Adipocyte (in vitro differentiated cells): ENCODE data around the gene WBP11.
"Not testable (repeated sequence)": the region's sequence is repeated elsewhere in the genome, so short reads cannot be mapped to it uniquely, and the experiment has no call there.

ENCODE experiments used
- DNase-seq: peaks from one replicate; pipeline ENCODE4 v3.0.0-alpha.2; 2015; ENCODE audit warnings: low read depth
- H3K27me3 ChIP-seq: replicated peaks from 2 replicates; pipeline ENCODE4 v1.7.0; 2013; ENCODE audit warnings: mild to moderate bottlenecking, low read length, moderate library complexity; ENCODE audit not compliant: control insufficient read depth, insufficient read depth
- H3K36me3 ChIP-seq: 2 replicates; pipeline ENCODE4 v1.7.0; 2013; ENCODE audit warnings: low read length, mild to moderate bottlenecking, moderate library complexity; ENCODE audit not compliant: control insufficient read depth, insufficient read depth, severe bottlenecking
- H3K4me1 ChIP-seq: 2 replicates; pipeline ENCODE4 v1.7.0; 2013; ENCODE audit warnings: mild to moderate bottlenecking, low read length, moderate library complexity; ENCODE audit not compliant: control insufficient read depth, insufficient read depth
- H3K4me3 ChIP-seq: 2 replicates; pipeline ENCODE4 v1.7.0; 2013; ENCODE audit warnings: mild to moderate bottlenecking, low read length, moderate library complexity
- H3K9ac ChIP-seq: 2 replicates; pipeline ENCODE4 v1.7.0; 2013; ENCODE audit warnings: mild to moderate bottlenecking, low read length, moderate library complexity
- H3K9me3 ChIP-seq: 2 replicates; pipeline ENCODE4 v1.7.0; 2013; ENCODE audit warnings: mild to moderate bottlenecking, low read length, moderate library complexity; ENCODE audit not compliant: control insufficient read depth

The WBP11 gene

DNA sequence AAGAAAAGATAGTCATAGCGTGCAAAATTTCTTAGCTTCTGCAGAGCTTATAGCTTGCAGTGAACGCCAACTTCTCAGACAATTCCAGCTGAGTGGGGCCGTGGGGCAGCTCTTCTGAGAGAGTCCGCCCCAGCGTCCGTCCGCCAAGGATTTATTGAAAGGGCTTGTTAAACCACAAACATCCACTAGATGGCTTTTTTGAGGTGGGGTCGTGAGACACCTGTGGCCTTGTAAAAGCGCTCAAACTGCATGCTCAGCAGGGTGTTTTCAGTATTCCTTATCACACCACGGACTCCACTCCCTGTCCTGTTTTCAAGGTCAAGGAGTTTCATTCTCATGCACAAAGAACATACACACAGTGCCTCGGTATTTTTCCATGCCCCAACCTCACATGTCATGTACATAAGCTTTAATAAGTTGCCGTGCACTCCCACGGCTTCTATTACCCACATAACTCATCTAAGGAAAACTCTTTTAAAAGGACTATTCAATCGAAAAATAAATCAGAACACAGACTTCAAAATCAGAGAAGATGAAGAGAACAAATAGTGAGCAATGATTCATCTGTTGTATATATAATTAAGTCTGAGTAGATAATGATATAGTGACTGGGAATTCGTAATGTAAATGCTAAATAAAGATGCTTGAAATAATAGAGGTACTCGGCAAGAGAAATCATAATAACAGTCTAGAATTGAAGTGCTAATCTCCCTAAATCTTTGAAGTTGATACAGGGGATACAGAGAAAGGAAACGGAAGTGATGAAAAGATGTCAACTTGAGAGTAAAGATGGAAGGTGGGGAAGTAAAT lies 46.7 kb downstream of the WBP11 start:
- Histone ChIP-seq H3K27me3 (no peaks in the 10 kb centered on the region), H3K9ac (no peak overlapping the region), H3K4me3 (no peak overlapping the region), H3K4me1 (no peaks in the 10 kb centered on the region), H3K9me3 (no peaks in the 10 kb centered on the region), H3K36me3 (no peaks in the 10 kb centered on the region)
- DNase-seq, result no peak

GRCh38 chr12:14751986-14752385 lies 51.3 kb downstream of the WBP11 start:
- H3K9ac ChIP-seq, result no peak overlapping the region
- H3K9me3 ChIP-seq, result no peaks in the 10 kb centered on the region
- H3K4me1 ChIP-seq, result no peaks in the 10 kb centered on the region
- H3K27me3 ChIP-seq, result no peaks in the 10 kb centered on the region
- H3K4me3 ChIP-seq, result no peak overlapping the region
- no peaks in the 10 kb centered on the region for H3K36me3 ChIP-seq
- no peak for DNase-seq

- no peaks in the 10 kb centered on the region for H3K4me1 ChIP-seq
- H3K36me3 ChIP-seq, result peaks cover 3% of the 10 kb centered on the region
- H3K27me3 ChIP-seq, result no peaks in the 10 kb centered on the region
- H3K4me3 ChIP-seq, result no peak overlapping the region
- no peaks in the 10 kb centered on the region for H3K9me3 ChIP-seq
- H3K9ac ChIP-seq, result no peak overlapping the region
- DNase-seq, result no peak
These were observed 60.2 kb downstream of the WBP11 start for GRCh38 chr12:14743061-14743460.

GRCh38 chr12:14741942-14742341 lies 61.3 kb downstream of the WBP11 start:
- peaks cover 6% of the 10 kb centered on the region for H3K36me3 ChIP-seq
- H3K9ac ChIP-seq, result no peak overlapping the region
- no peaks in the 10 kb centered on the region for H3K27me3 ChIP-seq
- no peaks in the 10 kb centered on the region for H3K9me3 ChIP-seq
- H3K4me3 ChIP-seq, result no peak overlapping the region
- H3K4me1 ChIP-seq, result no peaks in the 10 kb centered on the region
- no peak for DNase-seq

- Histone ChIP-seq H3K9ac (no peak overlapping the region), H3K36me3 (peaks cover 6% of the 10 kb centered on the region), H3K4me1 (no peaks in the 10 kb centered on the region), H3K27me3 (no peaks in the 10 kb centered on the region), H3K4me3 (no peak overlapping the region), H3K9me3 (no peaks in the 10 kb centered on the region)
- DNase-seq, result no peak
These were observed 62.1 kb downstream of the WBP11 start for GRCh38 chr12:14741153-14741552.

GRCh38 chr12:14736441-14736840 lies 66.8 kb downstream of the WBP11 start:
- H3K9ac ChIP-seq, result not testable (repeated sequence)

More at GRCh38 chr12:14736441-14736840, 66.8 kb downstream of the WBP11 start:
- H3K36me3 ChIP-seq, H3K4me3 ChIP-seq, H3K4me1 ChIP-seq, H3K9me3 ChIP-seq, DNase-seq, H3K27me3 ChIP-seq: not testable (repeated sequence)
